SU-DHL-6 (cell line): Measurements from ENCODE around the gene IMPACT.

ENCODE experiments used
- H2AFZ ChIP-seq: fragments of 200-600 bp; sonication (generic); 2 replicates; pipeline ENCODE4 v1.6.1; 2014; ENCODE audit warnings: low read depth, mild to moderate bottlenecking, moderate library complexity, mixed read lengths, antibody characterized with exemption, low read length; ENCODE audit not compliant: severe bottlenecking
- H3F3A ChIP-seq: fragments of 200-600 bp; shearing (Covaris generic); 2 replicates; pipeline ENCODE4 v1.6.0; 2016; ENCODE audit warnings: antibody characterized with exemption, mild to moderate bottlenecking; ENCODE audit not compliant: insufficient read depth
- H3K27ac ChIP-seq: fragments of 200-600 bp; sonication (generic); 2 replicates; pipeline ENCODE4 v1.5.1; 2016; ENCODE audit warnings: low read depth, mild to moderate bottlenecking, low read length, moderate library complexity, mixed read lengths
- H3K27me3 ChIP-seq: fragments of 200-600 bp; sonication (generic), shearing (Covaris generic); 2 replicates; pipeline ENCODE4 v1.6.0; 2014; ENCODE audit warnings: mild to moderate bottlenecking, low read length
- H3K36me3 ChIP-seq: fragments of 200-600 bp; sonication (generic); 2 replicates; pipeline ENCODE4 v1.6.1; 2014; ENCODE audit warnings: mild to moderate bottlenecking, low read length, mixed read lengths
- H3K4me2 ChIP-seq: fragments of 300-600, 200-600 bp; shearing (Covaris generic), sonication (generic); 2 replicates; pipeline ENCODE4 v1.6.0; 2014; ENCODE audit warnings: low read length, low read depth, mild to moderate bottlenecking; ENCODE audit not compliant: poor library complexity, severe bottlenecking
- H3K4me3 ChIP-seq: fragments of 200-600 bp; sonication (generic); 2 replicates; pipeline ENCODE4 v1.5.1; 2014; ENCODE audit warnings: antibody characterized with exemption, low read length, mild to moderate bottlenecking, mixed read lengths; ENCODE audit not compliant: insufficient read depth, poor library complexity, severe bottlenecking
- H3K79me2 ChIP-seq: fragments of 200-600 bp; sonication (generic); 2 replicates; pipeline ENCODE4 v1.6.1; 2014; ENCODE audit warnings: mild to moderate bottlenecking, low read length, moderate library complexity; ENCODE audit not compliant: insufficient read depth
- H3K9ac ChIP-seq: fragments of 200-600 bp; sonication (generic); 2 replicates; pipeline ENCODE4 v1.7.0; 2014; ENCODE audit warnings: mild to moderate bottlenecking, low read length
- H3K9me2 ChIP-seq: fragments of 200-600 bp; sonication (generic); replicated peaks from 2 replicates; pipeline ENCODE4 v1.6.1; 2014; ENCODE audit warnings: low read length; ENCODE audit not compliant: insufficient read depth
- H3K9me3 ChIP-seq: fragments of 200-600 bp; sonication (generic); 2 replicates; pipeline ENCODE4 v1.6.1; 2014; ENCODE audit warnings: low read length, mixed read lengths; ENCODE audit not compliant: insufficient read depth
- H4K20me1 ChIP-seq: fragments of 200-600 bp; sonication (generic); 2 replicates; pipeline ENCODE4 v1.6.1; 2014; ENCODE audit warnings: low read depth, mild to moderate bottlenecking, antibody characterized with exemption, low read length, moderate library complexity, mixed read lengths
- EZH2phosphoT487 ChIP-seq: fragments of 200-600 bp; sonication (generic), shearing (Covaris generic); conservative IDR thresholded peaks from 2 replicates; pipeline ENCODE4 v1.6.1; 2018; ENCODE audit warnings: mild to moderate bottlenecking, antibody characterized with exemption, low read length, moderate library complexity, mixed read lengths
- TF ChIP-seq, protein P1 (sequence below): fragments of 200-600 bp; sonication (generic); IDR thresholded peaks from one replicate; pipeline ENCODE4 v1.5.1; 2017; ENCODE audit warnings: antibody characterized with exemption, mild to moderate bottlenecking, low read length, moderate library complexity; ENCODE audit not compliant: insufficient read depth, poor library complexity, severe bottlenecking

Gene IMPACT

GRCh38 chr18:24500766-24501165 lies 74.3 kb downstream of the IMPACT start:
- H3K36me3 ChIP-seq, result no peaks in the 10 kb centered on the region
- no peak for TF ChIP-seq EZH2phosphoT487
- TF ChIP-seq, protein P1, sequence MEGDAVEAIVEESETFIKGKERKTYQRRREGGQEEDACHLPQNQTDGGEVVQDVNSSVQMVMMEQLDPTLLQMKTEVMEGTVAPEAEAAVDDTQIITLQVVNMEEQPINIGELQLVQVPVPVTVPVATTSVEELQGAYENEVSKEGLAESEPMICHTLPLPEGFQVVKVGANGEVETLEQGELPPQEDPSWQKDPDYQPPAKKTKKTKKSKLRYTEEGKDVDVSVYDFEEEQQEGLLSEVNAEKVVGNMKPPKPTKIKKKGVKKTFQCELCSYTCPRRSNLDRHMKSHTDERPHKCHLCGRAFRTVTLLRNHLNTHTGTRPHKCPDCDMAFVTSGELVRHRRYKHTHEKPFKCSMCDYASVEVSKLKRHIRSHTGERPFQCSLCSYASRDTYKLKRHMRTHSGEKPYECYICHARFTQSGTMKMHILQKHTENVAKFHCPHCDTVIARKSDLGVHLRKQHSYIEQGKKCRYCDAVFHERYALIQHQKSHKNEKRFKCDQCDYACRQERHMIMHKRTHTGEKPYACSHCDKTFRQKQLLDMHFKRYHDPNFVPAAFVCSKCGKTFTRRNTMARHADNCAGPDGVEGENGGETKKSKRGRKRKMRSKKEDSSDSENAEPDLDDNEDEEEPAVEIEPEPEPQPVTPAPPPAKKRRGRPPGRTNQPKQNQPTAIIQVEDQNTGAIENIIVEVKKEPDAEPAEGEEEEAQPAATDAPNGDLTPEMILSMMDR, result no peak

GRCh38 chr18:24502667-24503523 lies 76.4 kb downstream of the IMPACT start:
- Histone ChIP-seq H4K20me1 (no peaks in the 10 kb centered on the region), H3K4me3 (no peak overlapping the region), H3K9ac (no peak overlapping the region), H3F3A (no peaks in the 10 kb centered on the region), H3K4me2 (no peak overlapping the region), H3K27ac (no peak overlapping the region), H3K9me2 (no peaks in the 10 kb centered on the region), H2AFZ (no peak overlapping the region), H3K9me3 (no peaks in the 10 kb centered on the region), H3K27me3 (no peaks in the 10 kb centered on the region), H3K36me3 (no peaks in the 10 kb centered on the region), H3K79me2 (no peaks in the 10 kb centered on the region)
- TF ChIP-seq, protein P1, result no peak
- no peak for TF ChIP-seq EZH2phosphoT487

More at GRCh38 chr18:24500766-24501165, 74.3 kb downstream of the IMPACT start:
- no peak overlapping the region for H3K4me2 ChIP-seq
- H3K79me2 ChIP-seq, result no peaks in the 10 kb centered on the region
- no peaks in the 10 kb centered on the region for H3K9me2 ChIP-seq
- H3K27me3 ChIP-seq, result no peaks in the 10 kb centered on the region
- no peaks in the 10 kb centered on the region for H4K20me1 ChIP-seq
- no peak overlapping the region for H3K9ac ChIP-seq
- no peaks in the 10 kb centered on the region for H3K9me3 ChIP-seq
- H3K4me3 ChIP-seq, result no peak overlapping the region
- no peak overlapping the region for H3K27ac ChIP-seq
- H3F3A ChIP-seq, result no peaks in the 10 kb centered on the region
- no peak overlapping the region for H2AFZ ChIP-seq
